ENCODE measurements around the gene POC1B.

Gene POC1B

GRCh38 chr12:89414851-89415250, 111.0 kb downstream of the POC1B start:
- no peak for DNase-seq

GRCh38 chr12:89414322-89414721, 111.5 kb downstream of the POC1B start:
- DNase-seq = no peak

- DNase-seq = no peak
Observed at GRCh38 chr12:89413234-89413633, 112.6 kb downstream of the POC1B start.

- no peak for DNase-seq
Observed at GRCh38 chr12:89412665-89413064, 113.2 kb downstream of the POC1B start.

DNA sequence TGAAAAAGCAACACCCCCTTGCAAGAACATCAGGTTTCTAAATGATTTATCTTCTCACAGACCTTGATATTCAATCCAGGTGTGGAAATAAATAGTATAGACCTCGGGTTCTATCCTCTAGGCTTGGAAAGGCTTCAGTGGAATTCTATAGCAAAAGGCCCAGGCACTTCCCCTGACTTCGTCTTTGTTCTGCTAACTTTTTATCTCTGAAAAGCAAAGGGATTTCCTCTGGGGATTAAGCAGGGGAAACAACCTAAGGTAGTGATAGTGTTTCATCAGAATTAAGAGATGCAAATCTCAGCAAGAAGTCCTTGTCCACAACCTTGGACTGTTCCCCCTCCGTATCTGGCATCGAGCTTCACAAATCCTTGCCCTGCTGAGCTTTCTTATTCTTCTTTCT, 114.0 kb downstream of the POC1B start:
- DNase-seq = no peak

GRCh38 chr12:89411234-89411633, 114.6 kb downstream of the POC1B start:
- no peak for DNase-seq

DNA sequence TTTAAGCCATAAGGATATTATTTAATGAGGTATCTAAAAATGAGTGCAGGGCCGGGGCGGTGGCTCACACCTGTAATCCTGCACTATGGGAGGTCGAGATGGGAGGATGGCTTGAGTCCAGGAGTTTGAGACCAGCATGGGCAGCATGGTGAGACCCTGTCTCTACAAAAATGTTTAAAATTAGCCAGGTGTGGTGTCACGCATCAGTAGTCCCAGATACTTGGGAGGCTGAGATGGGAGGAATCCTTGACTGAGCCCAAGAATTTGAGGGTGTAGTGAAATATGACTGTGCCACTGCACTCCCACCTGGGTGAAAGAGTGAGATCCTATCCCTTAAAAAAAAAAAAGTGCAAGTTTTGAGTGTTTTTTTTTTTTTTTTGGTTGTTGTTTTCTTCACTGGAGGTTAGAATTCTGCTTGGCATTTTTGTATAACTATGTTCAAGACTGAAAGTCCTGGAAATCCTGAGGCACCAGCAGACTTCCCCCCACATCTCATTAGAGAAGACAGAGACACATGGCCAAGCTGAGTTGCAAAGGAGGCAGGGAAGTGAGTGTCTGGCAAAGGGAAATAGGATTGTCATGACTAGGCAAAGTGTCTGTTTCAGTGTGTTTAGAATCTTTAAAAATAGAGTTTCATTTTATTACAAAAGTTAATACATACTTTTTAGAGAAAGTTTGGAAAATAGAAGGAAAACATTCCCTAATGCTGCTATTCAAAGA, 120.1 kb downstream of the POC1B start:
- no peak for DNase-seq

DNA sequence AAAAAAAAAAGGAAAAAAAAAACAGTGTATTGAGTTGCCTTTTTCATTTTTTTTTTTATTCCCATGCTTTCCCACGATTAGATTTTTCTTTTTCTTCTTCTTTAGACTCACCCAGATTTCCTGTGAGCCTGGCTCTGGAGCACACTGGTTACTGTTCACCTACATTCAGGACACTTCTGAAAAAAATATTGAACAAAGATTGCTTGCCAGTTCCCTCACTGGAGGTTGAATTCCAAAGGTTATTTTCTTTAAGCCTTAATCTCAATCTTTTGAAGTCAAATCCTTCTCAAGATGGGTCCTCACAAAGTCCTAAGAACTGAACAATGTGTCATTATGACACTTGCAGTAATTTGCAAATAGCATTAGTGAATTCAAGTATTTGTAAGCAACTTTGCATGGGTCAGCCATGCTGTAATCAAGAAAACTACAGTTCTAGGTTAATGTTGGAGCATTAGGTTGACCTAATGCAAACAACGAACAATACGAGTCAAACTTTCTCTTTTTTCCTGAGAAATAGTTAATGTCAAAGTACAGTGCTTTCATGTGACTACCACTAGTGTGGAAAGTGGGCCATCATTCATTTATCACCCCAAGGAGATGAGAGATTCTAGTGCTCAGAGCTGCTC, 124.3 kb downstream of the POC1B start:
- DNase-seq = no peak

DNA sequence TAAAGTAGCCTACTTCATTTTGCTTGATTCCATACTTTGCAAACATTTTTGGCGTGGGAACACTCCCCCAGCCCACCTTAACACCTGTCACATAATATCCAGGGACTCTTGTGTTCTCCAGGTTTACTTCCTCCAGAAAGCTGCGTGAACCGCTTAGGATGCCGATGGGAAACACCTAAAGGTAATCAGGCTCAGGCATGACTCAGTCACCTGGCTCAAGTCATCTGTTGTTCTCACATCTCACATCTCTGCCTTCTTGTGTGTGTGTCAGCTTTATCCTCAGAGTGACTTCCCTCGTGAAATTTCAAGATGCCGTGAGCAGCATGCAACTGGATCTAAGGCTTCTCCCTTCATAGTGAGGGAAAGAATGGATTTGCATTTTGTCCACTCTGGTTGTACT, 125.4 kb downstream of the POC1B start:
- no peak for DNase-seq

DNA sequence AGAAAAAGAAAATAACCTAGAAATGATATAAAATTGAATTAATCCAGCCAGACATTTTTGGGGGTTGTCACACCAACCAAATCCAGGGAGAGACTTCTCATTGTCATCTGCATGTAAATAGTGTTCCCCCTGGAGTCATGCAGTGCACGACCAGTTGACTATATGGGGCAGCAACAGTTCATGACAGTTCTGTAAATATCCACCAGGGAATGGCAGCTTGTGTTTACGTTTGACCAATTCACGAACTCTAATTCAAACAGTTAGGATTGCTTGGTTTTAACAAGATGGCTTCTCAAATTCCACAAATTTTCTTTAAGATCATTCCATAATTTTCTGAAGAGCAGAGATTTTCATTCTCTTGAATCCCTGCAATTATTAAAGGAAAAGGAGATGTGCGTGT, 130.1 kb downstream of the POC1B start:
- no peak for DNase-seq

DNA sequence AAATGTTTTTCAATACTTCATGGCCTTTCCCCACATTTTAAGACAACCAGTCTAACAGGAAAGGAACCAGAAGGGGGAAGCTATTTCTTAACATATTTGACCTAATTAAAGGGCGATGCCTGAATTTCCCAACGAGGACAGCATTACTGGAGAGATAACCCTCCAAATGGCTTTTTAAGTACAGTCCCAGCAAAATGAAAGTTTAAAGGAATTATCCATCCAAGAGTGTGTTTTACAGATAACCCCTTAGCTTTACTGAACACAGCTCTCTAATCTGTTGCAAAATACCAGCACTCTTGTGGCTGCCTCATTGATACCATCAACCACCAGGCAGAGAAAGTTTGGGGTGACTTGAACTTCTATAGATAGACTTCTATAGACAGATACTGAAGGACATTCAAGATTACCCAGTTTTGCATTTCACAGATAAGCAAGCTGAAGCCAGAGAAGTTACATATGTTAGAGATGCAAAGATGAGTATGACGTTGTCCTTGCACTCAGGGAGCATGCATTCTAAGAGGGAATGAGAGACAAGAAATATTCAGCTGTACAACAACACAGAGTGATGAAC, 132.2 kb downstream of the POC1B start:
- DNase-seq = no peak

DNA sequence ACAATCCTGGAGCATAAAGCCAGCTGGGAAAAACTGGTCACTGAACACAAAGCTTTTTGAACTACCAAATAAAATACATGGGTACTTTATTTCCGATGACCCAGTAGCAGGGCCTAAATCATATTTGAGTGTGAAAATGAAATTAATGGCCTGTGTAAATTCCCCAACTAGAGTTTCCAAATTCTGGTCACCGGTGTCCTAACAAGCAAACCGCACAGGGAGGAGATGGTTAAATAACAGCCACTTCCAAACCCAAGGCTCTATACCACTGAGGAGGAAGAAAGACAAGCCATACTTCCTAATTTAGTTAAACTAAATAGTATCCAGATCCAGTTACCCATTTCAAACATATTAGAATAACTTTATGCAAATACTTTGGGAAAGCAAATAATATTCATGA, 133.5 kb downstream of the POC1B start:
- no peak for DNase-seq

DNA sequence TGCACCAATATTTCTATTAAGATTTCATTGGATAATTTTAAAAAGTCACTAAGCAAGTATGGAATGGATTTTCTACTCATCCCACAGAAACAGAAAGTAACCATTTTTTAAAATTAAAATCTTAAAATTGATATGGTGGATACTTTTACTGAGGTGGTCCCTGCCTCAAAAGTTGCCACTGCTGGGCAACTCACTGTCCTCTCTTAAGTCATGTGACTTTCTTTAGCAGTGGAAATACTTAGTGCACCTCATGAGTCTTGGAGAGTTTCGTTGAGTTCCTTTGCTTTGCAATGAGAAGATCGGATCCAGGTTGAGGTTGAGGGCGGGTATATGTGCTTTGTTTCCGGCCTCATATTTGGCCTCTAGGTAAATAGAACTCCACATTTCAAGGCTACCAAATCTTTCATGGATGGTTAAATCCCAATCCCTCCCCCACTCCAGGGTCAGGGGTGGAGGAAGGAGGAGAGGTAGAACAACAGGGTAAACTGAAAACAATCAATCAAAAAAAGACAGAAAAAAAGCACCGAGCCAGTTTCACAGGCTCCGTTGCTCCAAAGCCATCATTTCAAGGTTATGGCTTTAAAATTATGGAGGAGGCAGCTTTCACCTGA, 134.0 kb downstream of the POC1B start:
- DNase-seq = no peak

DNA sequence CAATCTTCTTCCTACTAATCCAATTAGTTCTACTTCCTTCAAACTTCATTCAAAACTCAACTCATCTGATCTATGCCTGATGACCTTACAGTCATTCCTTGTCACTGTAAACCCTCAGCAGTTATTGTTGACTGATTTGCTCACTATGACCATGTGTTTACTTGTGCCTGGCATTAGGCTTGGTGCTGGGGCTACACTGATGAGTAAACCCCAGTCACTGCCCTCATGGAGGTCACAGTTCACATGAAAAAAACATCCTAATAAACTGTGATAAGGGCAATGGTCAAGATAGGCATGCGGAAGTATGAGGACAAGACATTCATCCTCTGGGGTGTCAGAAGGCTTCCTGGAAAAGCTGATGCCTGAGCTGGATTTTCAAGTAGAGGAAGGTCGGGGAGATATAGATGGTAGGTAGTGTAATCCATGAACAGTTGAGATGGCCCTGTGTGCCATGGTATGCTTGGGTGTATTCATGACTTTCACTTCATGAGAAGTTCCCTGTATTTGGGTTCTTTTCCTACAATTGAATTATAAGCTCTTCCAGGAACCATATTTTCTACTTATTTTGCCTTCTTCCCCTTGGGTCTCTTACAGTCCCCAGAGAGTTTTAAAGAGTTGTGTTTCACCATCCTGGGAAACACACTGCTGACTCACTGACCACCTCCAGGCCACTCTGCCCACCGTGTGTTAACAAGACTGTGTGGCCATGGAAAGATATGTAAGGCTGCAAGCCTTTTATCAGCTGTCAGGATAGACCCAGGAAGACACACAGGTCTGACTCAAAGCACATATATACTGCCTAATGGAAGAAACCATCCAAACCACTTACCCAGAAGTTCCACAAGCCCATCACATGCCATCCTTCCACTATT, 134.8 kb downstream of the POC1B start:
- no peak for DNase-seq

DNA sequence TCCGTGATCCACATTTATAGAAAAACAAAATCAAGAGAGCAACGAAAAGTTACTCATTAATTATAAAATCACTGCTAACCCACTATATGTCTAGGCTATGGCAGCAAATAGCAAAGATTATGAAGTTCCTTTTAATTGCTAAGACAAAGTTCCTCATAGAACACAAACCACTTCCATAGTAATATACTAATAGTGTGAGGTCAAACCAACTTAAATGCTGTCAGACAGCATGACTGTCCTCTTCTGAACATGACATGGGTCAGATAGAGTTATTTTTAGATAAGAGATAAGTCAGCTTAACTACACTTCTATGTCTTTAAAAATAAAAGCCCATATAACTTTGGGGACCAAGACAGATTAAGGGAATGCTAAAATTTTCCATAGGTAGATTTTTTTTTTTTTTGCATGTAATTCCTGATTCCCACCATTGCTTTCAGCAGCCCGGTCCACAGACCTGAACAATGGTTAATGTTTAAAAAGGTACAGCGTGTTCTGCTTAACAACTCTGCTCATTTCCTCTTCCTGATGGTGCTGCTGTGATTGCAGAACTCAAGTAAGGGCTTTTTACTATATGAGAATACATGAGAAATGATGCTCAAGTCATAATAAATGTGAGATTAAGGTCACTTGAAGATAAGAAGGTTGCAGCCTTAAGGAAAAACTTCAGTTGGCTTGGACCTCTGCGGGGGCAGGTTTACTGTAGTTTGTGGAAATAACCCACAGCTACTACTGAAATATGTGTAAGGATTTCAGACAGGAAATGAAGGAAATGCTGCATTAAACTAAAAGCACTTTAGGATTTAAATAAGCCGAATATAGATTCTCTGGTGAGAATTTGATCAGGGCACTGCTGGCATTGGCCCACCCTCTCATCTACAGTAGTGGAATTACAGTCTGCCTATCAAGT, 135.8 kb downstream of the POC1B start:
- no peak for DNase-seq

- no peak for DNase-seq
Observed at GRCh38 chr12:89386138-89386537, 139.7 kb downstream of the POC1B start.

- no peak for DNase-seq
Observed at GRCh38 chr12:89384807-89385206, 141.0 kb downstream of the POC1B start.

- no peak for DNase-seq
Observed at GRCh38 chr12:89384050-89384758, 141.6 kb downstream of the POC1B start.

GRCh38 chr12:89383235-89384049, 142.4 kb downstream of the POC1B start:
- DNase-seq = no peak

DNA sequence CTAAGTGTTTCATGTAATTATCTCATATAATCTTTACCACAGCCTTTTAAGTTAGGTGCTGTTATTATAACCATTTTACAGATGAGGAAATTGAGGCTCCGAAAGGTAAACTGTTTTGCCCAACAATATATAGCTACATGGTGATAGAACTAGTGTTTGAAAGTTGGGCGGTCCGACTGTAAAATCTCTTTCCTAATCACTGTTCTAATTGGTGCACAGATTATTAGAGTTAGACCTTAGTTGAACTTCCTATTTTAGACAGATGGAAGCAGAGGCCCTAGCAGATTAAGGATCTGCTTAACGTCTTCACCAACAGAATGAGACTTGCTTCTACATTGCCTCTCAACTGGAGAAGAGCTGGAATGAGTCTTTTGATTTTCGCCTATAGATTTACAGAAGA, 143.5 kb downstream of the POC1B start:
- no peak for DNase-seq

All from NCI-H187 treated with DMSO at 0.1 percent for 48 hours (cell line).